ENCODE data around the gene TBC1D22A.
"Not testable (repeated sequence)": the region's sequence is repeated elsewhere in the genome, so short reads cannot be mapped to it uniquely, and the experiment has no call there.

Gene TBC1D22A

DNA sequence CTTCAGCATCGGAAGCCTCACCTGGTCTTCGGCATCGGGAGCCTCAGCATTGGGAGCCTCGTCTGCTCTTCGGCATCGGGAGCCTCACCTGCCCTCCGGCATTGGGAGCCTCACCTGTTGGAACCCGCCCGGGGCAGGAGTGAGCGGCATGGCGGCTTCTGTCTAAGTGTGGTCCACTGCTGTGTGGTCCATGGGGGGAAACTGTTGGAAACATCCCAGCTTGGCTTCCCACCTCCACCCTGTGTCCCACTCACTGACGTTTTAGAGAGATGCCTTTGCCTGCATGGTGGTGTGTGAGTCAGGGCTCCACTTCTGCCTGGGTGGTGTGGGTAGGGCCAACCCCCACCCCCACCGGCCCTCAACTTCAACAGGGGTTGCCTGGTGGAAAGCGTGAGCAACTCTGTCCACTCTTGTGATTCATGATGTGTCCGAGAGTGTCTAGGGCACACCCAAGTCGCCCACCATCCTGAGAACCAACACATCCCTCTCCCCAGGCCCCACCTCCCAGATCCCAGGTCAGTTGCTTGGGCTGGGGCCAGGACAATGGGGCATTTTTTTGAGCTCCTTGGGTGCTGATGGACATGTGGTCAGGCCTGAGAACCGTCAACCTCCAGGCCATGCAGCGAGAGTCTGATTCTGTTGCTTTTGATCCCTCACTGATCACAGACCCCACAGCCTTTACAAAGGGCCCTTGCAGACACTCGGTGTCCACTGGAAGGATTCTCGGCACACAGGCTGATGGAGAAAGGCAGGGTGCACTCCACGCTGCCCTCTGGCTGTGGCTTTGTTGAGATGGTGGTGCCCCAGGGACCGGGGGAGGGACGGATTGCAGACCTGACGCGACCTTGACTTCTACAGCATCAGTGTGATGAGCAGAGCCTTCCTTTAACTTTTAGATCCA lies 406.7 kb downstream of the TBC1D22A start:
- Histone ChIP-seq H4K20me1 (ENCODE audit: insufficient read depth) (no peaks in the 10 kb centered on the region), H3K4me2 (no peak overlapping the region), H3K79me2 (ENCODE audit: insufficient read depth, low read depth) (no peaks in the 10 kb centered on the region), H3K36me3 (ENCODE audit: insufficient read depth) (no peaks in the 10 kb centered on the region), H3K27me3 (ENCODE audit: insufficient read depth, low read depth) (no peaks in the 10 kb centered on the region), H2AFZ (ENCODE audit: low read depth) (no peak overlapping the region), H3K9ac (no peak overlapping the region), H3K27ac (no peak overlapping the region), H3K4me3 (IDR thresholded peaks at IDR 0.05; ENCODE audit: insufficient read depth, low read depth, low read length) (no peak overlapping the region), H3K4me1 (ENCODE audit: low read depth, poor library complexity, severe bottlenecking) (no peaks in the 10 kb centered on the region)
- TF ChIP-seq, protein P1, sequence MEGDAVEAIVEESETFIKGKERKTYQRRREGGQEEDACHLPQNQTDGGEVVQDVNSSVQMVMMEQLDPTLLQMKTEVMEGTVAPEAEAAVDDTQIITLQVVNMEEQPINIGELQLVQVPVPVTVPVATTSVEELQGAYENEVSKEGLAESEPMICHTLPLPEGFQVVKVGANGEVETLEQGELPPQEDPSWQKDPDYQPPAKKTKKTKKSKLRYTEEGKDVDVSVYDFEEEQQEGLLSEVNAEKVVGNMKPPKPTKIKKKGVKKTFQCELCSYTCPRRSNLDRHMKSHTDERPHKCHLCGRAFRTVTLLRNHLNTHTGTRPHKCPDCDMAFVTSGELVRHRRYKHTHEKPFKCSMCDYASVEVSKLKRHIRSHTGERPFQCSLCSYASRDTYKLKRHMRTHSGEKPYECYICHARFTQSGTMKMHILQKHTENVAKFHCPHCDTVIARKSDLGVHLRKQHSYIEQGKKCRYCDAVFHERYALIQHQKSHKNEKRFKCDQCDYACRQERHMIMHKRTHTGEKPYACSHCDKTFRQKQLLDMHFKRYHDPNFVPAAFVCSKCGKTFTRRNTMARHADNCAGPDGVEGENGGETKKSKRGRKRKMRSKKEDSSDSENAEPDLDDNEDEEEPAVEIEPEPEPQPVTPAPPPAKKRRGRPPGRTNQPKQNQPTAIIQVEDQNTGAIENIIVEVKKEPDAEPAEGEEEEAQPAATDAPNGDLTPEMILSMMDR (conservative IDR thresholded peaks at IDR 0.05; ENCODE audit: low read depth, low read length): no peak

DNA sequence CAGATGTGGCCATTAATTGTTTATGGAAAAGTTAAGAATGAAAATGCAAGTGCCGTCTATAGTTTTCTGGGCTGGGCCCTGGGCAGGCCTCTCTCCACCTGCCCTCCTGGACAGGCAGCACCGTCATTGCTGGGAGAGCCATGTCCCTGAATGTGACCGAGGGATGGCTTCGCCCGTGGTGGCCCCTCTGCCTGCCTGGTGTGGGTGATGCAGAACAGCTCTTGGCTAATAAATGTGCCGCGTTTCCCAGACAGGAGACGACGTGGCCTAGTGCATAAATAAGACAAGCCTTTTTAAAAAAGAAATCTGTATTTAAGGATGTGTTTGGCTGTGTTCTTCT lies 407.3 kb downstream of the TBC1D22A start:
- H3K27ac ChIP-seq: no peak overlapping the region
- H3K4me3 ChIP-seq (IDR thresholded peaks at IDR 0.05; ENCODE audit: insufficient read depth, low read depth, low read length): no peak overlapping the region
- no peaks in the 10 kb centered on the region for H3K36me3 ChIP-seq (ENCODE audit: insufficient read depth)
- H3K4me2 ChIP-seq: no peak overlapping the region
- no peaks in the 10 kb centered on the region for H3K27me3 ChIP-seq (ENCODE audit: insufficient read depth, low read depth)
- TF ChIP-seq, protein P1 (conservative IDR thresholded peaks at IDR 0.05; ENCODE audit: low read depth, low read length): no peak
- no peaks in the 10 kb centered on the region for H3K79me2 ChIP-seq (ENCODE audit: insufficient read depth, low read depth)
- no peak overlapping the region for H2AFZ ChIP-seq (ENCODE audit: low read depth)
- H4K20me1 ChIP-seq (ENCODE audit: insufficient read depth): no peaks in the 10 kb centered on the region
- H3K9ac ChIP-seq: no peak overlapping the region
- H3K4me1 ChIP-seq (ENCODE audit: low read depth, poor library complexity, severe bottlenecking): no peaks in the 10 kb centered on the region

DNA sequence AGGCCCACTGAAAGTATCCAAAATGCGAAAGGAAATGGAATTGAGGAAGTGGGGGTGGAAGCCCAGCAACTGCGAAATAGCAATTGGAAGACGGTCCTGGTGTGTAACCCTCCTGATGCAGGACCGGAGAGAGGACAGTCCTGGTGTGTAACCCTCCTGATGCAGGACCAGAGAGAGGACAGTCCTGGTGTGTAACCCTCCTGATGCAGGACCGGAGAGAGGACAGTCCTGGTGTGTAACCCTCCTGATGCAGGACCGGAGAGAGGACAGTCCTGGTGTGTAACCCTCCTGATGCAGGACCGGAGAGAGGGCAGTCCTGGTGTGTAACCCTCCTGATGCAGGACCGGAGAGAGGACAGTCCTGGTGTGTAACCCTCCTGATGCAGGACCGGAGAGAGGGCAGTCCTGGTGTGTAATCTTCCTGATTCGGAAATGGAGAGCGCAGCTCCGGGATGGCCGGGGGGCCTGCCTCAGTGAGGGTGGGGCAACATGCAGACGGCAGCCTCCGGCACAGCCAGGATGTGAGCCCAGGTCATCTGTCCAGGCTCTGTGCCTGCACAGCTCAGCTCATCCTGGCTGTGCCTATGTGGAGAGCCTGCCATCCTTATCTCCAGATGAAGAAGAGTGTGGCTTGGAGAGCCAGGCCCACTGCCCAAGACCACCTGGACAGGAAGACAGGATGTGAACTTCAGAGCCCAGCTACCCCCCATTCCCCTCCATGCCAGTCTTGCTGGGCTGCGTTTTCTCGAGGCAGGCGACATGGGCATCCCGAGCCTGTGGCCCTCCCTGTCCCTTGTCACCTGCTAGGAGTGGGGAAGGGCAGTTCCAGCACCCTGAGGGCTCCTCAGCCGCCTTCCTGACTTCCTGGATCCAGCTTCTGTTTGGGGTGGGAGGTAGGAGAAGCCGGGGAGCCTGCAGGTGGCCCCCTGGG lies 408.3 kb downstream of the TBC1D22A start:
- H3K36me3 ChIP-seq (ENCODE audit: insufficient read depth); H3K4me3 ChIP-seq (IDR thresholded peaks at IDR 0.05; ENCODE audit: insufficient read depth, low read depth, low read length); H3K27ac ChIP-seq; H3K27me3 ChIP-seq (ENCODE audit: insufficient read depth, low read depth); H3K4me1 ChIP-seq (ENCODE audit: low read depth, poor library complexity, severe bottlenecking); H3K9ac ChIP-seq; H4K20me1 ChIP-seq (ENCODE audit: insufficient read depth); H3K4me2 ChIP-seq; H2AFZ ChIP-seq (ENCODE audit: low read depth); H3K79me2 ChIP-seq (ENCODE audit: insufficient read depth, low read depth): not testable (repeated sequence)

DNA sequence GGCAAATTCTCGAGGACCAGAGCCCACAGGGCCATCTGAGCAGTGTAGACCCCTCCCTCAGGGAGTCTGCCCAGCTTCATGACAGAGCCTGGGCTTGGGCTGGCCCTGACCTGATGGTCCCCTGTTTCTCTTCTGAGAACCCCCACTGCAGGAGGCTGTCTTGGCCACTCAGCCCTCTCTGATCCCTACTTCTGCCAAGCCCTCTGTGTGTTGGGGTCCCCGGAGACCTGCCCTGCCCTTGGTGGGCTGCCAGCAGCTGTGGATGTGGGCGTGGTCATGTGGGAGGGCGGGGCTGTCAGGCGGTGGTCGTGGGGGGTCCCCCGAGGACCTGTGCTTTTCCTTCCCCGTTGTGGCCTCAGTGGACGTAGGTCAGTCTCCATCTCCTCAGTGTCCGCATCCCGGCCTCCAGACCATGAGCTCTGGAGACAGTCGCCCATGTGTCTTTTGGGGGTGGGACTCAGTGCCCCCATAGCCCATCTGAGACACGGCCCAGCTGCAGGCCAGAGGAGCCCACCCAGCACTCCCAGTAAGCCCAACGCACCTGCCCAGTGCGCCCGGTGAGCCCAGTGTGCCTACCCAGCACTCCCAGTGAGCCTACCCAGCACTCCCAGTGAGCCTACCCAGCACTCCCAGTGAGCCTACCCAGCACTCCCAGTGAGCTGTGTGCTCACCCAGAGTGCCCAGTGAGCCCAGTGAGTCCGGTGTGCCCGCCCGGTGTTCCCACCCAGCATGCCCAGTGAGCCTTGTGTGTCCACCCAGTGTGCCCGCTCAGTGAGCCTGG lies 409.2 kb downstream of the TBC1D22A start:
- no peak overlapping the region for H3K9ac ChIP-seq
- no peak overlapping the region for H3K4me2 ChIP-seq

More for the DNA sequence above, 409.2 kb downstream of the TBC1D22A start:
- Histone ChIP-seq H3K36me3 (ENCODE audit: insufficient read depth) (no peaks in the 10 kb centered on the region), H3K79me2 (ENCODE audit: insufficient read depth, low read depth) (no peaks in the 10 kb centered on the region), H4K20me1 (ENCODE audit: insufficient read depth) (no peaks in the 10 kb centered on the region), H3K27ac (no peak overlapping the region), H3K4me1 (ENCODE audit: low read depth, poor library complexity, severe bottlenecking) (no peaks in the 10 kb centered on the region), H3K27me3 (ENCODE audit: insufficient read depth, low read depth) (no peaks in the 10 kb centered on the region), H3K4me3 (IDR thresholded peaks at IDR 0.05; ENCODE audit: insufficient read depth, low read depth, low read length) (no peak overlapping the region), H2AFZ (ENCODE audit: low read depth) (no peak overlapping the region)
- TF ChIP-seq, protein P1 (conservative IDR thresholded peaks at IDR 0.05; ENCODE audit: low read depth, low read length): no peak
